HG02840 (cell line): Measurements from ENCODE around the gene LPIN1.
"Not testable (repeated sequence)": the region's sequence is repeated elsewhere in the genome, so short reads cannot be mapped to it uniquely, and the experiment has no call there.

Experiments
- ATAC-seq: cut with Tn5 transposase; IDR thresholded peaks from one replicate; pipeline ENCODE4 v1.9.1; 2021; ENCODE audit warnings: mild to moderate bottlenecking, moderate library complexity, moderate number of reproducible peaks; ENCODE audit not compliant: unreplicated experiment, low FRiP score

Gene LPIN1

GRCh38 chr2:11858883-11859282 lies 112.5 kb downstream of the LPIN1 start:
- no peak for ATAC-seq

DNA sequence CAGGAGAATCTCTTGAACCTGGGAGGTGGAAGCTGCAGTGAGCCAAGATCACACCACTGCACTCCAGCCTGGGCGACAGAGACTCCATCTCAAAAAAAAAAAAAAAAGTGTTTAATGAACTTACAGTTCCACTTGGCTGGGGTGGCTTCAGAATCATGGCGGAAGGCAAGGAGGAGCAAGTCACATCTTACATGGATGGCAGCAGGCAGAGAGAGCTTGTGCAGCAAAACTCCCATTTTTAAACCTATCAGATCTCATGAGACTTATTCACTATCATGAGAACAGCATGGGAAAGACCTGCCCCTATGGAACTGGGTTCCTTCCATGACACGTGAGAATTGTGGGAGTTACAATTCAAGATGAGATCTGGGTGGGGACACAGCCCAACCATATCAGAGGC lies 113.5 kb downstream of the LPIN1 start:
- ATAC-seq: not testable (repeated sequence)

DNA sequence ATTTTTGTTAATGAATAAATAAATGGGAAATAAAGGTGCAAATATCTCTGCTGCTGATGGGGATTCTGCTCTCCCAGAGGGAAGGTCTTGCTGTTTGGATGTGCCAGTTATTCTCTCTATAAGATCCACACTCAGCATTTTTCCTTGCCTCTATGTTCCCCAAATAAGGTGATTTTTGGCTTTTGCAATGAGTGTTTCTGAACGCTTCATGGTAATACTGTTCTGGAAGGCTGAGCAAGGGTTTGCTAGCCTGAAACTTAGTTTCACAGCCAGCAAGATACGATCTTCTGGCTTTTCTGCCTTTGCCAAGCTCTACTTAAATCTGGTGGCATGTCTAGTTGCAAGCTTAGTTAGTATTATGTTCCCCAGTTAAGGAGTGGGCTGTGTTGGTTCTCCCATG lies 114.6 kb downstream of the LPIN1 start:
- ATAC-seq: no peak

DNA sequence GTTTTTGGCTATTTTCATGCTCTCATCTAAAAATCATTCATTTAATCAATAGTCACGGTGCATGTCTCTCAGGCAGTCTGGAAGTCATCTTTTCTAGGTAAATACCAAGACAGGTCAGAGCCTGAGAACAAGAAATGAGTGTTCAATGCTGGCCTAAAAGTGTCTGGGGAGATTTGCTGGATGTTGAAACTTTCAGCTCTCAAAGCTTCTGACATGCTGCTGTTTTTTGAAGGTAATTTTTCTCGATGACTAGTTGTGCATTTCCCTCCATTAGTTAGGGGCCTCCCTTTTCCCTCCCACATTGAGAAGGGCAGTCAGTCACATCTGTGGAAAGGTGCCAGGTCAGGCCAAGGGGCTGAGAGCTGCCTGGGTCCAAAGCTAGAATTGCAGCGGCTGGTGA lies 115.6 kb downstream of the LPIN1 start:
- no peak for ATAC-seq

DNA sequence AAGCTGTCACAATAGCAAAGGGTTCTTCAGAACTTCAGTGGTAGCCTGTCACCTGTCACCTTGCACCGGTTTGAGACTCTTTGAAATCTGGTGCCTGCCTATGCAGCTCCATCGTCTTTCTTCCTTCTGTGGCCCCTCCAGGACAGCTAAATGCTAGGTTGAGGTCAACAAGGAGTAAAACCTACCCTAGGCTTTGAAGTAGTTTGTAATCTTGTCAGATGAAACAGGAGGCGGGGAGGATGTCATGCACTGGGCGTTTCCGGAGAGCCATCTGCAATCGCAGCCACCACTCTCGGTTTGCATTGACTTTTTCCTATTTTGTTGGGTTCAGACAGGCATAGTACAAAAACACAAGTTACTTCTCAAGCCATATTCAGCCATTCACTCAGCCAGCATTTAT lies 116.7 kb downstream of the LPIN1 start:
- no peak for ATAC-seq

DNA sequence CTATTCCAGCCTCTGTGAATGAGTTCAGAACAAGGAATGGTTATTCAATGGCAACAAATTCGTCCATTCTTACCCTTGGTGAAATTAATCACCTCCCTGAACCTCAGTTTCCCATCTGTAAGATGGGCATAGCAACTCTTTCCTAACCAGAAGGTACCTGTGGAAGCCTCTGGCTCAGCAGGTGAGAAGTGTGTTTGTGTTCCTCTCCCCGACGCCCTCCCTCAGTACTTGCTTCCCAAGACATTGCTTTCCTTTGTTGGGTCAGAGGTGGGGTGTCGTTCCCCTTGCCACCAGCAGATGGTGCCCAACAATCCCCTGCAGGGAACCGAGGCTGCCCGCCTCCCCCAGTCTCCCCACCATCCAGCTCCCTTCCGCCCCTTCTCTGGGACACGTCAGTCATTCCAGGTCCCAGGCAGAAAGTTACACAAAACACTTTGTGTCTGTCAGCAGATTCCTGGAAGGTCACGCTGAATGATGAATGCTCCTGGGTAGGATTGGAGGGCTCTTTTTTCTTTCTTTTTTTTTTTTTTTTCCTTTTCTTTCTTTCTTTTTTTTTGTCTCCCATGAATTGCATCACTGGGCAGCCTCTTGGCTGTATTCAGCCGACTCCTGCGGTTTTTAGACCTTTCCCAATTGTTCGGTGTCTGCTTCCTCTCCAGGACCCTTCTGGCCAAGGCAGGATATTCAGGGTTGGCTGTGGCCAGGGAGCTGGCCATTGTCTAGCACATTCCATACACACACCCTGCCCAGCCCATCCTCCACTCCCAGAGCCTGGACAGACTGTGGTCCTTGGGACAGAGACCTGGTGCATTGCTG lies 117.3 kb downstream of the LPIN1 start:
- no peak for ATAC-seq

GRCh38 chr2:11864724-11865123 lies 118.3 kb downstream of the LPIN1 start:
- ATAC-seq: no peak

DNA sequence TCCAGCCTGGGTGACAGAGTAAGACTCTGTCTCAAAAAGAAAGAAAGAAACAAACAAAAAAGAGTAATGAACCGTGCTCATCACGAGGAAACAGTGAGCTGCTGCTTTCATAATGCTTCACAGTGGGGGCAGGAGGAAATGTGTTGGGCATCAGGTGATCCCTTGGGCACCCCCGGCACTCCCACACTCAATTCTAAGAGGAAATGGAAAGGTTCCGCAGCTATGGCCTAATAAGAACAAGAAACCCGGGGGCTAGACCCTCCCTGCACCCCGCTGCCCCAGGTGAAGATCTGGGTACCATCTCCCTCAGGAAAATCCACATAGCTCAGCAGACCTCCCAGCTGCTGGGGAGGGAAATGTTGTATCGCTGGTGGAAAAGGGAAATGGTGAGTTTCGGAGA lies 118.9 kb downstream of the LPIN1 start:
- ATAC-seq: no peak

- ATAC-seq: no peak
Measured at GRCh38 chr2:11865805-11866204, 119.4 kb downstream of the LPIN1 start.

GRCh38 chr2:11866358-11867335 lies 120.2 kb downstream of the LPIN1 start:
- ATAC-seq: peak; percentile 56

- ATAC-seq: no peak
Measured at GRCh38 chr2:11867926-11868325, 121.5 kb downstream of the LPIN1 start.

GRCh38 chr2:11869391-11869991 lies 123.1 kb downstream of the LPIN1 start:
- ATAC-seq: no peak

GRCh38 chr2:11870064-11870463 lies 123.6 kb downstream of the LPIN1 start:
- ATAC-seq: no peak

- ATAC-seq: no peak
Measured at GRCh38 chr2:11870584-11870983, 124.2 kb downstream of the LPIN1 start.

- ATAC-seq: no peak
Measured at GRCh38 chr2:11871421-11871820, 125.0 kb downstream of the LPIN1 start.

DNA sequence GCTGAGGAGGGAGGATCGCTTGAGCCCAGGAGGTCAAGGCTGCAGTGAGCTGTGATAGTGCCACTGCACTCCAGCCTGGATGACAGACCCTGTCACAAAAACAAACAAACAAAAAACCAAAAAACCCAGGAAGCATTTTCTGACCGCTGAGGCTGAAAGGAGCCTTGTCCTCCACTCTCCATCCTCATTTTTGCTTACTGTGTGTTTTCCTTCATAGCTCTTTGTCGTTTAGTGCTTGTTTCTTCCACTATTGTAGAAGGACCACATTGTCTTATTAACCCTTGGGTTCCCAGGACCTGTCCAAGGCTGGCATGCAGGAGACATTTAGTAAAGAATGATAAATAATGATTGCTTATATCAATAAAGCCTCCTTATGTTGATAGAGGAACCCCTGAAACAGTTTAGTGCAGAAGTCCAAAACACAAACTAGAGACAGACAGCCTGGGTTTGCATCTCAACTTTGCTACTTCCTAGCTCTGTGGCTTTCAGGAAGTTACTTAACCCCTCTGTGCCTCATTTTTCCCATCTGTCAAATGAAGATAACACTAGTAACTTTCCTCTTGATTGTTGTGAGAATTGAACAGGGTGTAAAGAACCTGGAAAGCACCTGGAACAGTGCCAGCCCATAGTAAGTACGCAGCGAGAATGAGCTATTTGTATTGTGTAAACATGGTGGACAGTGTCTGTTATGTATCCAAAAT lies 126.0 kb downstream of the LPIN1 start:
- no peak for ATAC-seq

GRCh38 chr2:11872948-11873269 lies 126.5 kb downstream of the LPIN1 start:
- ATAC-seq: no peak

DNA sequence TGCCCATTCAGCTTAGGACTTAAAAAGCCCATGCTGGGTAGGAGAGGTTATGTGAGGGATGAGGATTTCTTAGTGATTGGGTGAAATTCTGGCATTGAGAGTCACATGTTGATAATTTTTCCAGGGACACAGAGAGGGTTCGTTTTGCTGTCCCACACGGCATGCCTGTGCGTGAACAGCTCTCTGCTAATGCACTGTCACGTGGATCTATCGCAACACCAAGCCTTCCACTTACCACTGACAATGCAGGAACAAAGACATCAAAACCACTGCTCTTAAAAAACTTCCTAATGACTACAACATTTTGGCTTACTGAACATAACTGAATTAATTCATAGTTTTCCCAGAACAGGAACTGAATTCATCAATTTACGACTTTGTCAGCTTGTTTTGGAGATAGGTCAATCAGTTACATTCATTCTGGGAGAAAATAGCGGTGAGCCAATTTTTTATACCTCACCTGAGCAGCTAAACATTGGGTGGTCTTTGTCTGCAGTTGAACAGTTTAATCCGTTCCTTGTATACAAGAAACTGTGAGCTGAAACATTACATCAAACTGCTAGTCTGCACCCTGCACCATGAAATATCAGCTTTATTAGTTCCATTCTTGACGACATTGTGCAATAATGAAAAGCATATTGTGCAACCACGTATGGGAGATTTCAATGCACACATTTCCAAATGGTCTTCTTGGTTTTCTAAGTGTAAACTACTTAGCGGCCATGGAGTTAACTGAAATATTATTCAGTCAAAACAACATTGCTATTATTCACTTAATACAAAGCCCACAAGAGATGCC lies 127.1 kb downstream of the LPIN1 start:
- ATAC-seq: no peak

DNA sequence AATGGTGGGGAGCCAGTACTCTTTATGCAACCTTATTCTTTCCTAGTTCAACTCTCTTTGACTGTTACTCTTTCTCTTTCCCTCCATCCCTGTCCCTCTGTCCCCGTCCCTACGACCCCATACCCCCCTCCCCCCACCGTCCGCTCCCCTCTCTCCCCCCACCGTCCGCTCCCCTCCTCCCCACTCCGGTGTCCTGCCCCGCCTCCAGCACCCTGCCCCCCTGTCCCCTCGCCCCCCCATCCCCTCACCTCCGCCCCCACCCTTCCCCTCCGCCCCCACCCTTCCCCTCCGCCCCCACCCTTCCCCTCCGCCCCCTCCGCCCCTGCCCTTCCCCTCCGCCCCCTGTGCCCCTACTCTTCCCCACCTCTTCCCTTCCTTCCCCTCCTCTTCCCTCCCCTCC lies 128.4 kb downstream of the LPIN1 start:
- ATAC-seq: no peak

DNA sequence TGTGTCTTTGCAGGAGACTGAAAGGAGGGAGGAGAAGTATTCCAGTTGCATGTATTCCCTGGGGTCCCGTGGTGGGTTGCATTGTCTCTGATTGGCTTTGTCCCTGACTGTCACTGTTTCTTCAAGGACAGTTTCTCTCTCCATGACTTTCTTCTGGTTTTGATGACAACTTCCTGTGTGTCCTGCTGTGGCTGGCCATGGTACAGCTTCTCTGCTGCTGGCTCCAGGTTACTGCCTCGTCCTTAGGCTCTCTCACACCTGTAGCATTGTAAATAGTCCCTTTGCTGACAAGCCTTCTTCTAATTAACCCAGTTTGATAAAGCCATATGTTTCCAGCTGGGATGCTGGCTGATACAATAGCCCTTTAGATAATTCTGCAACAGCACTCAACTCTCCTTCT lies 129.0 kb downstream of the LPIN1 start:
- ATAC-seq: no peak
